H1 (cell line): ENCODE data around the gene SBF2. TPM values are rescaled to one million over a fixed set of nuclear protein-coding genes. Genes with fewer than 3 reads are reported as not detected.
A peak's percentile ranks its signal among the peaks of the same experiment; 100 is the strongest.

Experiments
- CTCF ChIA-PET: fragments of 300-600 bp; sonication (Branson Sonifier 250); formaldehyde crosslinking; loops from one replicate; lab custom pipeline; 2021; ENCODE audit not compliant: partially characterized antibody; lab: Charles Lee
- POLR2A ChIA-PET: fragments of 300-600 bp; sonication (Branson Sonifier 250); formaldehyde crosslinking; loops from one replicate; lab custom pipeline; 2021; ENCODE audit warnings: inconsistent platforms; ENCODE audit not compliant: partially characterized antibody; lab: Charles Lee
- DNase-seq, 2 experiments: peaks; one replicate each; pipeline versions ENCODE4 v3.0.0 to v3.0.0-alpha.2; 2010 to 2022; ENCODE audit warnings: low spot score in 2 of 2, low read depth in 1 of 2, mixed read lengths in 1 of 2
- FAIRE-seq: peaks from 2 replicates; lab custom pipeline; 2011; peaks lifted over from hg19 to GRCh38; lab: Jason Lieb, UNC
- H2AFZ ChIP-seq: 2 replicates; pipeline ENCODE4 v1.8.1; 2012; ENCODE audit warnings: low read length, inconsistent platforms
- H2AK5ac ChIP-seq: 2 replicates; pipeline ENCODE4 v1.6.1; 2013; ENCODE audit warnings: low read depth, low read length
- H2BK120ac ChIP-seq: replicated peaks from 2 replicates; pipeline ENCODE3; 2013; ENCODE audit warnings: low read depth, low read length, inconsistent platforms
- H2BK12ac ChIP-seq: 2 replicates; pipeline ENCODE4 v1.6.1; 2013; ENCODE audit warnings: low read depth, low read length
- H2BK15ac ChIP-seq: 2 replicates; pipeline ENCODE4 v1.6.1; 2013; ENCODE audit warnings: low read length
- H2BK20ac ChIP-seq: 2 replicates; pipeline ENCODE4 v1.6.1; 2013; ENCODE audit warnings: low read length
- H2BK5ac ChIP-seq: 2 replicates; pipeline ENCODE4 v1.6.1; 2013; ENCODE audit warnings: low read depth, low read length
- H3K14ac ChIP-seq: 2 replicates; pipeline ENCODE4 v1.6.1; 2013; ENCODE audit warnings: inconsistent platforms; ENCODE audit not compliant: insufficient read length
- H3K18ac ChIP-seq: 2 replicates; pipeline ENCODE4 v1.6.1; 2013; ENCODE audit warnings: low read length; ENCODE audit errors: extremely low read depth
- H3K23ac ChIP-seq: 2 replicates; pipeline ENCODE4 v1.6.1; 2013; ENCODE audit warnings: inconsistent platforms; ENCODE audit not compliant: insufficient read length
- H3K23me2 ChIP-seq: 2 replicates; pipeline ENCODE4 v1.6.1; 2013; ENCODE audit warnings: low read depth, low read length
- H3K27ac ChIP-seq: 2 replicates; pipeline ENCODE4 v1.6.1; 2011; ENCODE audit warnings: low read depth, low read length, inconsistent platforms
- H3K27me3 ChIP-seq, 4 experiments: replicated peaks in 1 of 4; 1 replicate in 1 of 4; 2 replicates in 3 of 4; pipeline versions ENCODE4 v1.6.1 to v1.8.1; 2011 to 2013; ENCODE audit warnings: low read length in 3 of 4, mild to moderate bottlenecking in 3 of 4, inconsistent platforms in 2 of 4, mixed read lengths in 2 of 4, moderate library complexity in 1 of 4; ENCODE audit not compliant: control insufficient read depth in 3 of 4, insufficient read depth in 3 of 4; ENCODE audit errors: extremely low read depth in 1 of 4
- H3K36me3 ChIP-seq, 4 experiments: 2 replicates each; pipeline versions ENCODE4 v1.6.1 to v1.8.1; 2011 to 2013; ENCODE audit warnings: mild to moderate bottlenecking in 4 of 4, low read length in 3 of 4, moderate library complexity in 2 of 4, control low read depth in 1 of 4, inconsistent platforms in 1 of 4; ENCODE audit not compliant: insufficient read depth in 4 of 4, control insufficient read depth in 2 of 4
- H3K4ac ChIP-seq: replicated peaks from 2 replicates; pipeline ENCODE3; 2013; ENCODE audit warnings: low read length, low read depth, mixed read lengths, inconsistent platforms; ENCODE audit not compliant: insufficient read length
- H3K4me1 ChIP-seq, 4 experiments: replicated peaks in 1 of 4; 1 replicate in 1 of 4; 2 replicates in 3 of 4; pipeline versions ENCODE4 v1.6.1 to v1.8.1; 2011 to 2013; ENCODE audit warnings: low read length in 3 of 4, inconsistent platforms in 2 of 4, mixed read lengths in 1 of 4; ENCODE audit not compliant: insufficient read depth in 4 of 4, control insufficient read depth in 3 of 4
- H3K4me2 ChIP-seq, 2 experiments: 2 replicates each; pipeline versions ENCODE4 v1.6.1 to v1.8.1; 2011 to 2013; ENCODE audit warnings: low read depth in 2 of 2, low read length in 2 of 2, control low read depth in 1 of 2, inconsistent platforms in 1 of 2, mild to moderate bottlenecking in 1 of 2; ENCODE audit not compliant: insufficient read depth in 1 of 2
- H3K4me3 ChIP-seq, 4 experiments: fragments of 200-600, 300-600 bp in 1 of 4; sonication (generic), shearing (Covaris generic), sonication (Bioruptor Twin) in 1 of 4; 2 replicates each; pipeline versions ENCODE4 v1.5.1 to v1.8.1; 2011 to 2016; ENCODE audit warnings: low read length in 4 of 4, low read depth in 3 of 4, control low read depth in 2 of 4, inconsistent platforms in 2 of 4, mild to moderate bottlenecking in 2 of 4, mixed read lengths in 1 of 4, moderate library complexity in 1 of 4; ENCODE audit not compliant: insufficient read depth in 2 of 4; ENCODE audit errors: extremely low read depth in 1 of 4
- H3K56ac ChIP-seq: replicated peaks from 2 replicates; pipeline ENCODE3; 2013; ENCODE audit warnings: low read depth, mild to moderate bottlenecking, mixed read lengths, low read length, inconsistent platforms; ENCODE audit not compliant: insufficient read length
- H3K79me1 ChIP-seq: 2 replicates; pipeline ENCODE4 v1.6.1; 2013; ENCODE audit warnings: low read depth, low read length, control low read depth
- H3K79me2 ChIP-seq, 2 experiments: 2 replicates each; pipeline versions ENCODE4 v1.6.1 to v1.8.1; 2012 to 2013; ENCODE audit warnings: low read length in 2 of 2, mild to moderate bottlenecking in 2 of 2, inconsistent platforms in 1 of 2; ENCODE audit not compliant: insufficient read depth in 2 of 2, control insufficient read depth in 1 of 2
- H3K9ac ChIP-seq, 4 experiments: replicated peaks in 1 of 4; 1 replicate in 1 of 4; 2 replicates in 3 of 4; pipeline versions ENCODE4 v1.6.1 to v1.8.1; 2011 to 2013; ENCODE audit warnings: low read depth in 3 of 4, low read length in 3 of 4, control low read depth in 2 of 4, mild to moderate bottlenecking in 2 of 4, moderate library complexity in 2 of 4, inconsistent platforms in 1 of 4; ENCODE audit errors: extremely low read depth in 1 of 4
- H3K9me3 ChIP-seq, 2 experiments: 2 replicates each; pipeline versions ENCODE4 v1.6.1 to v1.8.1; 2012 to 2013; ENCODE audit warnings: mild to moderate bottlenecking in 2 of 2, moderate library complexity in 2 of 2, control low read depth in 1 of 2, inconsistent platforms in 1 of 2, low read depth in 1 of 2, low read length in 1 of 2, mixed read lengths in 1 of 2; ENCODE audit not compliant: insufficient read depth in 2 of 2
- H4K20me1 ChIP-seq, 2 experiments: replicated peaks in 1 of 2; 2 replicates each; pipeline versions ENCODE3 to v1.8.1; 2011 to 2013; ENCODE audit warnings: inconsistent platforms in 2 of 2, low read length in 2 of 2, mild to moderate bottlenecking in 1 of 2; ENCODE audit not compliant: insufficient read depth in 2 of 2, control insufficient read depth in 1 of 2
- H4K5ac ChIP-seq: 2 replicates; pipeline ENCODE4 v1.6.1; 2013; ENCODE audit warnings: low read length, low read depth, mixed read lengths, inconsistent platforms; ENCODE audit not compliant: insufficient read length
- H4K8ac ChIP-seq: 2 replicates; pipeline ENCODE4 v1.8.0; 2013; ENCODE audit warnings: mild to moderate bottlenecking, moderate library complexity, low read length, inconsistent platforms; ENCODE audit not compliant: insufficient read depth; ENCODE audit errors: extremely low read depth
- H4K91ac ChIP-seq: replicated peaks from 2 replicates; pipeline ENCODE3; 2013; ENCODE audit warnings: low read length, mixed read lengths, inconsistent platforms; ENCODE audit not compliant: insufficient read length
- CTBP2 ChIP-seq: IDR thresholded peaks from 2 replicates; pipeline ENCODE4 v1.7.0; 2011; ENCODE audit warnings: borderline replicate concordance, mild to moderate bottlenecking, moderate library complexity, mixed read lengths, low read length; ENCODE audit not compliant: insufficient read depth, insufficient read length
- E2F6 ChIP-seq: IDR thresholded peaks from 2 replicates; pipeline ENCODE4 v1.6.1; 2012; ENCODE audit warnings: inconsistent platforms
- EGR1 ChIP-seq: IDR thresholded peaks from 2 replicates; pipeline ENCODE4 v1.6.1; 2011; ENCODE audit warnings: low read depth, low read length, borderline replicate concordance
- FOSL1 ChIP-seq: IDR thresholded peaks from 2 replicates; pipeline ENCODE4 v1.6.1; 2011; ENCODE audit warnings: mild to moderate bottlenecking, low read depth, low read length, moderate library complexity; ENCODE audit not compliant: insufficient read depth
- PHF8 ChIP-seq: fragments of 200-600 bp; sonication (generic); conservative IDR thresholded peaks from 2 replicates; pipeline ENCODE4 v1.7.1; 2012; ENCODE audit warnings: low read depth, mild to moderate bottlenecking, inconsistent platforms, low read length, moderate library complexity
- POLR2AphosphoS5 ChIP-seq: IDR thresholded peaks from 2 replicates; pipeline ENCODE4 v1.6.1; 2011; ENCODE audit warnings: low read depth, low read length
- RFX5 ChIP-seq: IDR thresholded peaks from 2 replicates; pipeline ENCODE4 v1.6.1; 2011; ENCODE audit warnings: low read depth, low read length, improper control_type of control experiment, borderline replicate concordance
- SIN3A ChIP-seq, 2 experiments: IDR thresholded peaks in 1 of 2; conservative IDR thresholded peaks in 1 of 2; 2 replicates each; pipeline ENCODE4 v1.6.1; 2011 to 2012; ENCODE audit warnings: low read length in 2 of 2, improper control_type of control experiment in 1 of 2, low read depth in 1 of 2, mild to moderate bottlenecking in 1 of 2
- WGBS, 2 experiments: shearing (Covaris generic) in 1 of 2; methylation state at CpG; one replicate each; pipeline versions ENCODE4 v1.1.6 to v1.1.7; 2013 to 2015; ENCODE audit warnings: low lambda C conversion rate in 2 of 2, mixed read lengths in 2 of 2, inconsistent platforms in 1 of 2, low coverage in 1 of 2, missing lambda C conversion rate in 1 of 2; ENCODE audit not compliant: insufficient replicate concordance in 2 of 2, insufficient coverage in 1 of 2, insufficient read length in 1 of 2; ENCODE audit errors: extremely low coverage in 1 of 2, missing lambda C conversion rate in 1 of 2; 5-methylcytosine and 5-hydroxymethylcytosine counted together
- polyA plus RNA-seq, 7 experiments: library from polyadenylated mRNA; depleted of rRNA in 3 of 7; stranded (reverse) in 5 of 7; unstranded in 2 of 7; fragments of >200 nt in 5 of 7; fragments of 200-250 nt in 2 of 7; gene quantifications; 1 replicate in 5 of 7; 2 replicates in 1 of 7; 4 replicates in 1 of 7; pipeline versions ENCODE4 v1.2.1 to v1.2.3, GENCODE V29; 2011 to 2013; ENCODE audit warnings: missing spikeins in 2 of 7, mixed read lengths in 2 of 7
- total RNA-seq: library from RNA; stranded (reverse); fragmentation: NEBNext Ultra II Directional; extraction: Animal tissue kit (Norgen Biotek cat#: 25700); gene quantifications from 2 replicates; pipeline ENCODE4 v1.2.1, GENCODE V29; 2021
- TF ChIP-seq, protein P1 (sequence below): IDR thresholded peaks from 2 replicates; pipeline ENCODE4 v1.6.1; 2012; ENCODE audit warnings: low read length, inconsistent platforms
- TF ChIP-seq, protein P2 (sequence below): IDR thresholded peaks from 2 replicates; pipeline ENCODE4 v1.6.1; 2012; ENCODE audit warnings: inconsistent platforms

The SBF2 gene
- total and polyA plus RNA-seq, 2 of the 8 experiments (the other 6 are each of a cell fraction or from before 2014, with no cell fraction given) = 36.7 to 50.5 TPM

DNA sequence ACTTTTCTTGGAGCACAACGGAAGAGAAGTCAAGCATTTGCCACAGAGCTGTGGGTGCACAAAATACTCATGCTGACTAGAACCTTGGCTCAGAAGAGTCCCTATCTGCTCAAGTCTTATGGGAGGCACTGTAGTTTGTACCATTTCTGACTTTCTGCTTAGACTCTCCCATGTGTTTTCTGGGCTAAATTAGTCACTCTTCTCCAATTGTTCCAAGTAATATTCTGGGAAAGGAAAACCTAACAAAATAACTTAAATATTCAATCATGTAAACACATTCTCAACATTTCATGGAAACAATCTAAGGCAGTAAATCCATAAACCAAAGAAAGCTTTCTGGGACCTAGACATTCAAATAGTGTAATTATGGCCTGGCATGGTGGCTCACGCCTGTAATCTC lies 409.4 kb downstream of the SBF2 start:
- Histone ChIP-seq H3K79me1 (no peaks in the 10 kb centered on the region), H2AK5ac (no peak overlapping the region), H3K56ac (no peak overlapping the region), H4K91ac (no peak overlapping the region), H3K23me2 (no peaks in the 10 kb centered on the region), H3K4me1 (peaks cover 0 to 6% (median 2%) of the 10 kb centered on the region in 4 experiments; a peak in 1 of 7 replicates), H2BK15ac (no peak overlapping the region), H3K9me3 (no peaks in the 10 kb centered on the region), H3K9ac (peak overlapping the region in 1 of 4 experiments; percentile 37; a peak in 1 of 7 replicates), H3K18ac (no peak overlapping the region), H3K4me3 (no peak overlapping the region), H2BK20ac (no peak overlapping the region), H4K5ac (no peak overlapping the region), H4K20me1 (no peaks in the 10 kb centered on the region), H2BK5ac (no peak overlapping the region), H3K27me3 (no peaks in the 10 kb centered on the region), H3K79me2 (no peaks in the 10 kb centered on the region), H2BK120ac (no peak overlapping the region), H3K4me2 (no peak overlapping the region), H3K4ac (no peak overlapping the region), H4K8ac (no peak overlapping the region), H3K14ac (no peak overlapping the region), H2BK12ac (no peak overlapping the region), H3K23ac (no peak overlapping the region), H3K36me3 (no peaks in the 10 kb centered on the region), H3K27ac (no peak overlapping the region), H2AFZ (no peak overlapping the region)
- CTCF ChIA-PET = interaction anchor here (0.6 to 1.2 kb wide), 2 partner anchors 22 to 31 kb away, joined by 3 read pairs; no protein-coding TSS in a partner anchor
- TF ChIP-seq, protein P1, sequence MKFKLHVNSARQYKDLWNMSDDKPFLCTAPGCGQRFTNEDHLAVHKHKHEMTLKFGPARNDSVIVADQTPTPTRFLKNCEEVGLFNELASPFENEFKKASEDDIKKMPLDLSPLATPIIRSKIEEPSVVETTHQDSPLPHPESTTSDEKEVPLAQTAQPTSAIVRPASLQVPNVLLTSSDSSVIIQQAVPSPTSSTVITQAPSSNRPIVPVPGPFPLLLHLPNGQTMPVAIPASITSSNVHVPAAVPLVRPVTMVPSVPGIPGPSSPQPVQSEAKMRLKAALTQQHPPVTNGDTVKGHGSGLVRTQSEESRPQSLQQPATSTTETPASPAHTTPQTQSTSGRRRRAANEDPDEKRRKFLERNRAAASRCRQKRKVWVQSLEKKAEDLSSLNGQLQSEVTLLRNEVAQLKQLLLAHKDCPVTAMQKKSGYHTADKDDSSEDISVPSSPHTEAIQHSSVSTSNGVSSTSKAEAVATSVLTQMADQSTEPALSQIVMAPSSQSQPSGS = no peak
- no peak for TF ChIP-seq RFX5
- no peak for TF ChIP-seq PHF8
- no peak for TF ChIP-seq E2F6
- no peak for TF ChIP-seq EGR1
- no peak for TF ChIP-seq POLR2AphosphoS5
- TF ChIP-seq, protein P2, sequence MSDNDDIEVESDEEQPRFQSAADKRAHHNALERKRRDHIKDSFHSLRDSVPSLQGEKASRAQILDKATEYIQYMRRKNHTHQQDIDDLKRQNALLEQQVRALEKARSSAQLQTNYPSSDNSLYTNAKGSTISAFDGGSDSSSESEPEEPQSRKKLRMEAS = no peak
- TF ChIP-seq SIN3A (conservative IDR thresholded peaks at IDR 0.05 in 1 of 2, IDR thresholded peaks at IDR 0.05 in 1 of 2; ENCODE audit: low read depth in 1 of 2, low read length in 2 of 2) = no peak
- TF ChIP-seq FOSL1 = no peak
- no peak for TF ChIP-seq CTBP2
- DNase-seq = no peak
- 89% methylated on average over 2 of the region's 2 CpGs; no CpG with 5 or more reads in 1 of the 2 experiments for WGBS, 2 experiments
- no peak for FAIRE-seq
- POLR2A ChIA-PET = interaction anchor here (1.8 kb wide), 1 partner anchor 10 kb away, joined by 5 read pairs; no protein-coding TSS in a partner anchor
